ENCODE data around the gene CARHSP1. TPM values are rescaled to one million over a fixed set of nuclear protein-coding genes. Genes with fewer than 3 reads are reported as not detected.
A peak's percentile ranks its signal among the peaks of the same experiment; 100 is the strongest.

Gene CARHSP1
- total and polyA plus RNA-seq, 9 donors = 53.2 to 102 (median 81.7) TPM

- DNase-seq = peak in 1 of 5 donors; percentile 54
- WGBS, 3 donors = 78 to 80% (median 78%) methylated on average over 16 of the region's 16 CpGs
- H3K36me3 ChIP-seq = no peaks in the 10 kb centered on the region
Measured at GRCh38 chr16:8887952-8888560, 19.2 kb upstream of the CARHSP1 start.

GRCh38 chr16:8887431-8887765, 18.6 kb upstream of the CARHSP1 start:
- no peak for TF ChIP-seq EP300 (IDR thresholded peaks at IDR 0.05)
- TF ChIP-seq, protein P1, sequence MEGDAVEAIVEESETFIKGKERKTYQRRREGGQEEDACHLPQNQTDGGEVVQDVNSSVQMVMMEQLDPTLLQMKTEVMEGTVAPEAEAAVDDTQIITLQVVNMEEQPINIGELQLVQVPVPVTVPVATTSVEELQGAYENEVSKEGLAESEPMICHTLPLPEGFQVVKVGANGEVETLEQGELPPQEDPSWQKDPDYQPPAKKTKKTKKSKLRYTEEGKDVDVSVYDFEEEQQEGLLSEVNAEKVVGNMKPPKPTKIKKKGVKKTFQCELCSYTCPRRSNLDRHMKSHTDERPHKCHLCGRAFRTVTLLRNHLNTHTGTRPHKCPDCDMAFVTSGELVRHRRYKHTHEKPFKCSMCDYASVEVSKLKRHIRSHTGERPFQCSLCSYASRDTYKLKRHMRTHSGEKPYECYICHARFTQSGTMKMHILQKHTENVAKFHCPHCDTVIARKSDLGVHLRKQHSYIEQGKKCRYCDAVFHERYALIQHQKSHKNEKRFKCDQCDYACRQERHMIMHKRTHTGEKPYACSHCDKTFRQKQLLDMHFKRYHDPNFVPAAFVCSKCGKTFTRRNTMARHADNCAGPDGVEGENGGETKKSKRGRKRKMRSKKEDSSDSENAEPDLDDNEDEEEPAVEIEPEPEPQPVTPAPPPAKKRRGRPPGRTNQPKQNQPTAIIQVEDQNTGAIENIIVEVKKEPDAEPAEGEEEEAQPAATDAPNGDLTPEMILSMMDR (IDR thresholded peaks at IDR 0.05) = no peak
- no peak for TF ChIP-seq POLR2A (IDR thresholded peaks at IDR 0.05)
- no peak for DNase-seq
- H3K9me3 ChIP-seq = no peaks in the 10 kb centered on the region
- intact Hi-C loops (cut with DNase I) = loop anchor here in 2 of 4 donors (5.0 to 10.0 kb wide), 3 partner anchors 225 to 323 kb away; no protein-coding TSS in a partner anchor
- H3K36me3 ChIP-seq = no peaks in the 10 kb centered on the region
- H3K27ac ChIP-seq = no peak overlapping the region
- H3K27me3 ChIP-seq = no peaks in the 10 kb centered on the region
- 79 to 87% (median 82%) methylated on average over 6 of the region's 6 CpGs for WGBS, 3 donors
- no peaks in the 10 kb centered on the region for H3K4me1 ChIP-seq (ENCODE audit: insufficient read depth)
- H3K4me3 ChIP-seq = no peak overlapping the region

More at GRCh38 chr16:8887952-8888560, 19.2 kb upstream of the CARHSP1 start:
- no peak overlapping the region for H3K27ac ChIP-seq
- TF ChIP-seq POLR2A (IDR thresholded peaks at IDR 0.05) (no peak), EP300 (IDR thresholded peaks at IDR 0.05) (no peak)
- TF ChIP-seq, protein P1 (IDR thresholded peaks at IDR 0.05) = no peak
- no peaks in the 10 kb centered on the region for H3K9me3 ChIP-seq
- no peaks in the 10 kb centered on the region for H3K27me3 ChIP-seq
- intact Hi-C loops (cut with DNase I) = loop anchor here in 2 of 4 donors (5.0 to 10.0 kb wide), 3 partner anchors 226 to 323 kb away; no protein-coding TSS in a partner anchor
- H3K4me1 ChIP-seq (ENCODE audit: insufficient read depth) = no peaks in the 10 kb centered on the region
- no peak overlapping the region for H3K4me3 ChIP-seq

GRCh38 chr16:8886593-8887430, 18.0 kb upstream of the CARHSP1 start:
- intact Hi-C loops (cut with DNase I) = loop anchor here in 2 of 4 donors (5.0 to 10.0 kb wide), 3 partner anchors 225 to 322 kb away; no protein-coding TSS in a partner anchor
- Histone ChIP-seq H3K9me3 (no peaks in the 10 kb centered on the region), H3K27me3 (no peaks in the 10 kb centered on the region), H3K36me3 (no peaks in the 10 kb centered on the region), H3K4me1 (ENCODE audit: insufficient read depth) (no peaks in the 10 kb centered on the region), H3K4me3 (no peak overlapping the region), H3K27ac (no peak overlapping the region)
- no peak for TF ChIP-seq EP300 (IDR thresholded peaks at IDR 0.05)
- no peak for TF ChIP-seq POLR2A (IDR thresholded peaks at IDR 0.05)
- TF ChIP-seq, protein P1 (IDR thresholded peaks at IDR 0.05) = no peak
- 59 to 61% (median 60%) methylated on average over 19 of the region's 19 CpGs for WGBS, 3 donors
- DNase-seq = peak in 1 of 5 donors; percentile 15

GRCh38 chr16:8885674-8886592, 17.1 kb upstream of the CARHSP1 start:
- WGBS, 3 donors = 8 to 13% (median 10%) methylated on average over 20 of the region's 20 CpGs
- H3K9me3 ChIP-seq = no peaks in the 10 kb centered on the region
- H3K4me3 ChIP-seq = no peak overlapping the region
- DNase-seq = peak in 2 of 5 donors; percentile 16 to 36
- no peaks in the 10 kb centered on the region for H3K27me3 ChIP-seq
- intact Hi-C loops (cut with DNase I) = loop anchor here in 2 of 4 donors (5.0 to 10.0 kb wide), 3 partner anchors 224 to 321 kb away; no protein-coding TSS in a partner anchor
- no peaks in the 10 kb centered on the region for H3K4me1 ChIP-seq (ENCODE audit: insufficient read depth)
- H3K27ac ChIP-seq = no peak overlapping the region
- TF ChIP-seq POLR2A (IDR thresholded peaks at IDR 0.05) (no peak), EP300 (IDR thresholded peaks at IDR 0.05) (no peak)
- TF ChIP-seq, protein P1 (IDR thresholded peaks at IDR 0.05) = no peak
- no peaks in the 10 kb centered on the region for H3K36me3 ChIP-seq
